AG04449 (cell line): ENCODE measurements around the gene SLC24A3.
"Not testable (repeated sequence)": the region's sequence is repeated elsewhere in the genome, so short reads cannot be mapped to it uniquely, and the experiment has no call there.

Experiments used
- CTCF ChIA-PET: fragments of 350-600 bp; formaldehyde crosslinking; extraction: SDS; loops from one replicate; lab custom pipeline; 2021; ENCODE audit warnings: antibody characterized with exemption; lab: Yijun Ruan, JAX
- POLR2A ChIA-PET: fragments of 400-600, 350-600 bp; formaldehyde crosslinking; extraction: SDS; loops from one replicate; lab custom pipeline; 2020; ENCODE audit warnings: antibody characterized with exemption, inconsistent platforms; lab: Yijun Ruan, JAX
- DNase-seq: peaks from one replicate; pipeline ENCODE4 v3.0.0-alpha.2; 2010; ENCODE audit warnings: low read depth, low spot score
- H3K4me3 ChIP-seq: 2 replicates; pipeline ENCODE4 v1.5.1; 2011; ENCODE audit warnings: low read depth, mild to moderate bottlenecking, control low read depth, low read length
- TF ChIP-seq, protein P1 (sequence below): IDR thresholded peaks from one replicate; pipeline ENCODE4 v1.5.1; 2011; ENCODE audit warnings: mild to moderate bottlenecking, moderate library complexity, low read length, control low read depth, inconsistent platforms; ENCODE audit not compliant: insufficient read depth; ENCODE audit errors: missing control alignments

Gene SLC24A3

DNA sequence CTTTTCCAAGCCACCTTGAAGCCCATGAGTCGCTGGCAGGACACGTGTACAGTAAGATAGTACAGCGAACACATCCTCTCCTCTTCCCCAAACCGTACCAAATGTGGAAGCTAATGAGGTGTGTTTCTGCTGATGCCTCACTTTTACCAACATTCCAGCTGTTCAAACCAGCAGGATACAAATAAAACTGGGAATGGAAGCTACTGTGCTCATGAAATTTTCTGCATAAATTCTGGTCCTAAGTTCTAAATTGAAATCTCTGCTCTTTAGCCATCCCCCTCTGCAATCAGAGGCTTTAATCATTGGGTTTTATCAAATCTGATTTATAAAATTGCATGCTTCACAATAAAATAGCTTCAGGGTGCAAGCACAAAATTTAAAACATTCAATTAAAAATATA lies 463.8 kb downstream of the SLC24A3 start:
- ChIA-PET POLR2A (no interaction called here), CTCF (interaction anchor here (0.9 to 2.1 kb wide), 4 partner anchors 12 to 47 kb away, joined by 3 to 12 read pairs (median 4); no protein-coding TSS in a partner anchor)
- TF ChIP-seq, protein P1, sequence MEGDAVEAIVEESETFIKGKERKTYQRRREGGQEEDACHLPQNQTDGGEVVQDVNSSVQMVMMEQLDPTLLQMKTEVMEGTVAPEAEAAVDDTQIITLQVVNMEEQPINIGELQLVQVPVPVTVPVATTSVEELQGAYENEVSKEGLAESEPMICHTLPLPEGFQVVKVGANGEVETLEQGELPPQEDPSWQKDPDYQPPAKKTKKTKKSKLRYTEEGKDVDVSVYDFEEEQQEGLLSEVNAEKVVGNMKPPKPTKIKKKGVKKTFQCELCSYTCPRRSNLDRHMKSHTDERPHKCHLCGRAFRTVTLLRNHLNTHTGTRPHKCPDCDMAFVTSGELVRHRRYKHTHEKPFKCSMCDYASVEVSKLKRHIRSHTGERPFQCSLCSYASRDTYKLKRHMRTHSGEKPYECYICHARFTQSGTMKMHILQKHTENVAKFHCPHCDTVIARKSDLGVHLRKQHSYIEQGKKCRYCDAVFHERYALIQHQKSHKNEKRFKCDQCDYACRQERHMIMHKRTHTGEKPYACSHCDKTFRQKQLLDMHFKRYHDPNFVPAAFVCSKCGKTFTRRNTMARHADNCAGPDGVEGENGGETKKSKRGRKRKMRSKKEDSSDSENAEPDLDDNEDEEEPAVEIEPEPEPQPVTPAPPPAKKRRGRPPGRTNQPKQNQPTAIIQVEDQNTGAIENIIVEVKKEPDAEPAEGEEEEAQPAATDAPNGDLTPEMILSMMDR = no peak

DNA sequence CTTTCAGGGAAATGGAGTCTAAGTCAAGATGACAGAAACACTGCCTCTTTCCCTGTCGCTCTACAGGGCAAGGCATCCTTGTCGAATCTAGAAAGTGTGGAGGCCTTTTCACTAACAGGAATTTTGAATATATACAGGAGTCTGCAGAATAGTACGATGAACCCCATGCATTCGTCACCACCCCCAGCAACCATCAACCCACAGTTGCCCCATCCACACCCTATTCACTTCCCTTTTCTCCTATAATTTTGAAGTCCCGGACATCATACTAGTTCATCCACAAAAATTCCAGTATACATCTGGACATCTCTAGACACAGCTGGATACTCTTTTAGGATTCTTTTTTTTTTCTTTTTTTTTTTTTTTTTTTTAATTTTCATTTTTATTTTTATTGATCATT lies 464.9 kb downstream of the SLC24A3 start:
- CTCF ChIA-PET = no interaction called here
- DNase-seq = no peak
- TF ChIP-seq, protein P1 = no peak
- no peak overlapping the region for H3K4me3 ChIP-seq
- POLR2A ChIA-PET = no interaction called here

More for the DNA sequence above, 463.8 kb downstream of the SLC24A3 start:
- H3K4me3 ChIP-seq = no peak overlapping the region
- no peak for DNase-seq

DNA sequence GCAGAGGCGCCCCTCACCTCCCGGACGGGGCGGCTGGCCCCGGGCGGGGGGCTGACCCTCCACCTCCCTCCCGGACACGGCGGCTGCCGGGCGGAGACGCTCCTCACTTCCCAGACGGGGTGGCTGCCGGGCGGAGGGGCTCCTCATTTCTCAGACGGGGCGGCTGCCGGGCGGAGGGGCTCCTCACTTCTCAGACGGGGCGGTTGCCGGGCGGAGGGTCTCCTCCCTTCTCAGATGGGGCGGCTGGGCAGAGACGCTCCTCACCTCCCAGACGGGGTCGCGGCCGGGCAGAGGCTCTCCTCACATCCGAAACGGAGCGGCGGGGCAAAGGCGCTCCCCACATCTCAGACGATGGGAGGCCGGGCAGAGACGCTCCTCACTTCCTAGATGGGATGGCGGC lies 466.1 kb downstream of the SLC24A3 start:
- CTCF ChIA-PET, DNase-seq, H3K4me3 ChIP-seq, POLR2A ChIA-PET: not testable (repeated sequence)

DNA sequence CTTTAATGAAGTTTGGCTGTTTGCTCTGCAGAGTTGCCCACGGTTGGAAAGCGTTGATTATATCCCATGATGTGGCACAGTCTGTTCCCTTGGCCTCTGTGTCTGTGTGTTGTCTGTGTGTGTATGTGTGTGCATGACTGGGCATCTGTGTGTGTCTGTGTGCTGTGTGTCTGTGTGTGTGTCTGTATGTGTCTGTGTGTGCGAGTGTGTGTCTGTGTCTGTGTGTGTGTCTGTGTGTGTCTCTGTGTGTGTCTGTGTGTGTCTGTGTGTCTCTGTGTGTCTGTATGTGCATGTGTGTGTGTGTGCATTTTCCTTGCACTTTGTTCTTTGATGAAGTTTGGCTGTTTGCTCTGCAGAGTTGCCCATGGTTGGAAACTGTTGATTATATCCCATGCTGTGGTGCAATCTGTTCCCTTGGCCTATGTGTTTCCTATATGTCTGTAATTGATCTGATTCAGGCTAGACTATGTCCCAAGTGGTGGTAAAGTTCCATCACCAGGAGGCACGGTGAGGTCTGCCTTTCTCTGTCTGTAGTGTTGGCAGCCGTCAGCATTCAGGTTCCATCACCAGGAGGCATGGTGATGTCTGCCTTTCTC lies 467.6 kb downstream of the SLC24A3 start:
- no peak for DNase-seq
- no peak overlapping the region for H3K4me3 ChIP-seq
- POLR2A ChIA-PET = no interaction called here
- CTCF ChIA-PET = no interaction called here
- TF ChIP-seq, protein P1 = no peak

DNA sequence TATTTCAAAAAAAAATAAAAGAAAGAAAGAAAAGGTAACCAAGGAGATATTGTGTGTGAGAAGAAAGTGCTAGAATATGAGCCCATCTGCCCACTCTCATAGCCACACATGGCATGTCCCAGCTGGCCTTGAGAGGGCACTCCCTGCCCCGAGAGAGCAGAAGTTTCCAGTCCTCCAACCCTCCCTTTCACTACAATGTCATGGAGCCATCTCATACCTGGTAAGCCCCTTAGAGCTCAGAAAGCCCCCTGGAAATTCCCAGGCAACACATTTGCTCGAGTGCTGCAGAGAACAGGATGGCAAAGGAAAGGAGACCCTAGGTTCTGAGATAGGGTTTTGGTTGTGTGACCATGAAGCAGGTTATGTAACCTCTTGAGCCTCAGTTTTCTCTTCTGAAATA lies 469.8 kb downstream of the SLC24A3 start:
- no peak for DNase-seq

DNA sequence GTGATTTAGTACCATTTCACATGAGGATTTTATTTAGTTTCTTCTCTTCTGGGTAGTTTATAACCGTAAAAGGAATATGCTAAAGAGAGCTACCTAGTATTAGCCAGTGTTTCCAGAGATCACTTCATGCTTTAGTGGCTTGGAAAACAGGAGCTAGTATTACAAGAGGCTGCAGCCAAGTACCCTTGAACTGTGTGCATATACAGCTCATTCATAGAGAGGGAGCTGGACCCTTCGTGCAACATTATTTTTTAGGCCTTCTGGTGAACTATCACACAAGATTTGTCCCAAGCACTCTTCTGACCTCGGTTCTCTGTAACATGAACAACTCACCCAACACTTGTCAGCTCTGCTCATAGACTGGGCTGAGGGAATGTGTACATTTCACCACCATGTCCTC lies 470.7 kb downstream of the SLC24A3 start:
- CTCF ChIA-PET = interaction anchor here (0.9 to 1.6 kb wide), 4 partner anchors 8 to 555 kb away, joined by 3 to 9 read pairs (median 4); no protein-coding TSS in a partner anchor
- POLR2A ChIA-PET = no interaction called here
- no peak for DNase-seq
- no peak overlapping the region for H3K4me3 ChIP-seq
- TF ChIP-seq, protein P1 = no peak

More for the DNA sequence above, 469.8 kb downstream of the SLC24A3 start:
- TF ChIP-seq, protein P1 = no peak
- ChIA-PET POLR2A (no interaction called here), CTCF (interaction anchor here (0.6 to 1.6 kb wide), 5 partner anchors 9 to 103 kb away, joined by 3 to 9 read pairs (median 3); no protein-coding TSS in a partner anchor)
- no peak overlapping the region for H3K4me3 ChIP-seq
